ENCODE results near the gene ZNF667. TPM values are rescaled to one million over a fixed set of nuclear protein-coding genes. Genes with fewer than 3 reads are reported as not detected.

The ZNF667 gene
- total RNA-seq, 1 experiment from 2014 or later: not detected

DNA sequence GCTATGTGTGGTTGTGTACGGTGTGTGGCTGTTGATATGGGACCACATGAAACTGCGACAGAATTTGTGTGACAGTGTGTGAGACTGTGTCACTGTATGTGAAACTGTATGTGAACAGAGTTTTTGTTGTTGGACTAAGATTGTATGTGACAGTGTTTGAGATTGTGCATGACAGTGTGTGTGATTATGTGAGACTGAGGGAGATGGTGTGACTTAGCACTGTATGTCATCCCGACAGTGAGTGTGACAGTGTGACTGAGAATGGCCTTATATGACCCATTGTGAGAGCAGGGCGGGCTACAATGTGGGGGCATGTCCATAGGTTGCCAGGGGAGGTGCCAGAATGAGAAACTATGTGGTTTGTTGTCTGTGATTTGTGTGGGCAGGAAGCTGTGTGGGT lies 72.1 kb downstream of the ZNF667 start:
- Histone ChIP-seq H3K4me1 (replicated peaks; ENCODE audit: insufficient read depth) (peaks cover 13% of the 10 kb centered on the region), H3K4me2 (peak overlapping the region; percentile 89), H3K4me3 (peak overlapping the region; percentile 82), H3K27me3 (ENCODE audit: insufficient read depth, low read depth) (no peaks in the 10 kb centered on the region), H3F3A (ENCODE audit: insufficient read depth, low read depth) (no peaks in the 10 kb centered on the region), H2AFZ (peak overlapping the region; percentile 99; the same call in 1 of the 2 replicates), H3K27ac (no peak overlapping the region), H3K9me3 (ENCODE audit: insufficient read depth, low read depth) (peaks cover 66% of the 10 kb centered on the region), H3K9me2 (ENCODE audit: insufficient read depth) (no peaks in the 10 kb centered on the region), H3K36me3 (ENCODE audit: low read depth) (peaks cover 25% of the 10 kb centered on the region), H4K20me1 (ENCODE audit: insufficient read depth) (no peaks in the 10 kb centered on the region), H3K79me2 (ENCODE audit: low read depth) (no peaks in the 10 kb centered on the region)
- POLR2A ChIA-PET (ENCODE audit: unreplicated experiment): no interaction called here
- BruUV-seq (replicated peaks): no TSS peak
- CTCF ChIA-PET: no interaction called here
- intact Hi-C loops (cut with micrococcal nuclease; ENCODE audit: unreplicated experiment): no loop called here
- TF ChIP-seq, protein P1, sequence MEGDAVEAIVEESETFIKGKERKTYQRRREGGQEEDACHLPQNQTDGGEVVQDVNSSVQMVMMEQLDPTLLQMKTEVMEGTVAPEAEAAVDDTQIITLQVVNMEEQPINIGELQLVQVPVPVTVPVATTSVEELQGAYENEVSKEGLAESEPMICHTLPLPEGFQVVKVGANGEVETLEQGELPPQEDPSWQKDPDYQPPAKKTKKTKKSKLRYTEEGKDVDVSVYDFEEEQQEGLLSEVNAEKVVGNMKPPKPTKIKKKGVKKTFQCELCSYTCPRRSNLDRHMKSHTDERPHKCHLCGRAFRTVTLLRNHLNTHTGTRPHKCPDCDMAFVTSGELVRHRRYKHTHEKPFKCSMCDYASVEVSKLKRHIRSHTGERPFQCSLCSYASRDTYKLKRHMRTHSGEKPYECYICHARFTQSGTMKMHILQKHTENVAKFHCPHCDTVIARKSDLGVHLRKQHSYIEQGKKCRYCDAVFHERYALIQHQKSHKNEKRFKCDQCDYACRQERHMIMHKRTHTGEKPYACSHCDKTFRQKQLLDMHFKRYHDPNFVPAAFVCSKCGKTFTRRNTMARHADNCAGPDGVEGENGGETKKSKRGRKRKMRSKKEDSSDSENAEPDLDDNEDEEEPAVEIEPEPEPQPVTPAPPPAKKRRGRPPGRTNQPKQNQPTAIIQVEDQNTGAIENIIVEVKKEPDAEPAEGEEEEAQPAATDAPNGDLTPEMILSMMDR (conservative IDR thresholded peaks at IDR 0.05): no peak
- TF ChIP-seq EZH2 (IDR thresholded peaks at IDR 0.05; ENCODE audit: low read depth): no peak
- DNase-seq: no peak

DNA sequence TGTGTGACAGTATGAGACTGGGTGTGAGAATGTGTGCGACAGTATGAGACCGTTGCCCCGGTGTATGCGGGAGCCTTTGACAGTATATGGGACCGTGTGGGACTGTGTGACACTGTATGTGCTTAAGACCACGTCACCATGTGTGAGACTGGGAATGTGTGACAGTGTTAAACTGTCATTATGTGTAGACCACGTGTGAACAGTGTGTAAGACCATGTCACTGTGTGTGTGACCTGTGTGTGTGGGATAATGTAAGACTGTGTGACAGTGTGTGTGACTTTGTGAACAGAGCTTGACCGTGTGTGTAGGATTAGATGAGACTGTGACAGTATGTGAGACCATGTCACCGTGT lies 72.5 kb downstream of the ZNF667 start:
- intact Hi-C loops (cut with micrococcal nuclease; ENCODE audit: unreplicated experiment): no loop called here
- no peak for TF ChIP-seq EZH2 (IDR thresholded peaks at IDR 0.05; ENCODE audit: low read depth)
- TF ChIP-seq, protein P1 (conservative IDR thresholded peaks at IDR 0.05): no peak
- Histone ChIP-seq H4K20me1 (ENCODE audit: insufficient read depth) (no peaks in the 10 kb centered on the region), H2AFZ (peak overlapping the region; percentile 99), H3K4me3 (peak overlapping the region; percentile 82), H3K9me2 (ENCODE audit: insufficient read depth) (no peaks in the 10 kb centered on the region), H3K27ac (no peak overlapping the region), H3K79me2 (ENCODE audit: low read depth) (no peaks in the 10 kb centered on the region), H3K4me1 (replicated peaks; ENCODE audit: insufficient read depth) (peaks cover 13% of the 10 kb centered on the region), H3K36me3 (ENCODE audit: low read depth) (peaks cover 22% of the 10 kb centered on the region), H3F3A (ENCODE audit: insufficient read depth, low read depth) (no peaks in the 10 kb centered on the region), H3K9me3 (ENCODE audit: insufficient read depth, low read depth) (peaks cover 68% of the 10 kb centered on the region), H3K27me3 (ENCODE audit: insufficient read depth, low read depth) (no peaks in the 10 kb centered on the region), H3K4me2 (peak overlapping the region; percentile 89)
- ChIA-PET POLR2A (ENCODE audit: unreplicated experiment) (no interaction called here), CTCF (no interaction called here)
- BruUV-seq (replicated peaks): no TSS peak
- DNase-seq: no peak

DNA sequence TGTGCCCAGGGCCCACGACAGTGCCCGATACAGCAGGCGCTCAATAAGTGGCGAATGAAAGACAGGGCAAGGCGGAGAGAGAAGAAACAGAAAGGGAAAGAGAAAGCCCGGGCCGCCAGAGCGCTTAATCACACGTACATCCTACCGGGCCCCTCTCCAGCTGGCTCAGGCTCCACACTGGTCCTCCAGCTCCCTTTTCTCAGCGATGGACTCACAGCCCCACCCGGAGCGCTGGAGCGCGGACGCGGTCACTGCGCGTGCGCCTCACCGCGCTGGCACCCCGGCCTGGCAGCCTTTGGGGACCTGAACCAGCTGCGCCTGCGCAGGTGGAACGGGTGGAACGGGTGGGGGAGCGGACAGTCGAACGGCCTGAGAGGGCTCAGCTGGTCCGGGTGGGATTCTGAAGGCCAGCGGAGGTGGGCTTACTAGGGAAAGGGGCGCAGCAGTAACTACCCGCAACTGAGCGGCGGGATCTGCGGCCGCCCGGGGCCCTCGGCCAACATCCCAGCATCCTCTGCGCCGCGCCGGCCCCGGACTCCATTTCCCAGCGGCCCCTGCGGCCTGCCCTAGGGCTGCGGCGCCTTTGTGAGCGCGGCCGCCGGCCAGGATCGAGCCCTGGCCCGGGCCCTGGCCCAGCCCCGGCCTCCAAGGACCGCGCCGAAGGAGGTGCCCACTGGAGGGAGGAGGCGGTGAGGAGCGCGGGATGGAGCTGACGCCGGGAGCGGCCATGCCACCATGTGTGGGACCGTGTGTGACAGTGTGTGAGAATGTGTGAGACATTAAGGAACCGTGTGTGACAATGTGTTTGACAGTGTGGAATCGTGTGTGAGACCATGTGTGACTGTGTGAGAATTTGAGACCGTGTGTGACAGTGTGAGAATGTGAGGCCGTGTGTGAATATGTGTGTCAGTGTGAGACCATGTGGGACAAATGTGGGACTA lies 73.1 kb downstream of the ZNF667 start, which contains the start of gene ZNF583:
ZNF583 (plus strand) TSS at position 569 of the 941 bp plus-strand sequence. CDS start 2,783 bp downstream, outside the sequence.
- Histone ChIP-seq H3K9me2 (ENCODE audit: insufficient read depth) (no peaks in the 10 kb centered on the region), H3K27ac (no peak within 1 kb of the TSS), H3K4me1 (replicated peaks; ENCODE audit: insufficient read depth) (peaks cover 13% of the 10 kb centered on the region), H3K27me3 (ENCODE audit: insufficient read depth, low read depth) (no peaks in the 10 kb centered on the region), H3K9me3 (ENCODE audit: insufficient read depth, low read depth) (peaks cover 68% of the 10 kb centered on the region), H3K4me3 (peak within 1 kb of the TSS; percentile 82), H3K79me2 (ENCODE audit: low read depth) (no peaks in the 10 kb centered on the region), H4K20me1 (ENCODE audit: insufficient read depth) (no peaks in the 10 kb centered on the region), H3K4me2 (peak within 1 kb of the TSS; percentile 89), H3K36me3 (ENCODE audit: low read depth) (peaks cover 21% of the 10 kb centered on the region), H2AFZ (peak within 1 kb of the TSS; percentile 99), H3F3A (ENCODE audit: insufficient read depth, low read depth) (no peaks in the 10 kb centered on the region)
- POLR2A ChIA-PET (ENCODE audit: unreplicated experiment): interaction anchor here (0.6 to 0.8 kb wide), 2 partner anchors 191 to 1457 kb away, joined by 6 to 9 read pairs; partner anchors contain the start of genes NLRP7 and ZNF71
- CTCF ChIA-PET: interaction anchor here (0.6 kb wide), 1 partner anchor 1243 kb away, joined by 5 read pairs; no protein-coding TSS in a partner anchor
- intact Hi-C loops (cut with micrococcal nuclease; ENCODE audit: unreplicated experiment): loop anchor here (1.0 kb wide), 1 partner anchor 11 kb away; the partner anchor contains the start of gene ZNF582
- peak; percentile 74 to 94 for DNase-seq
- TSS peak; percentile 46 for BruUV-seq (replicated peaks)
- no peak for TF ChIP-seq EZH2 (IDR thresholded peaks at IDR 0.05; ENCODE audit: low read depth)
- TF ChIP-seq, protein P1 (conservative IDR thresholded peaks at IDR 0.05): no peak
